HG02852 (cell line): ENCODE measurements around the gene FBXL19.

Experiments
- ATAC-seq: cut with Tn5 transposase; IDR thresholded peaks from one replicate; pipeline ENCODE4 v1.9.1; 2021; ENCODE audit warnings: mild to moderate bottlenecking, moderate library complexity; ENCODE audit not compliant: unreplicated experiment

Gene FBXL19

GRCh38 chr16:30942426-30942806 lies 19.0 kb downstream of the FBXL19 start:
- no peak for ATAC-seq

- no peak for ATAC-seq
Observed at GRCh38 chr16:30944352-30944751, 21.0 kb downstream of the FBXL19 start.

- ATAC-seq = no peak
Observed at GRCh38 chr16:30946671-30947540, 23.5 kb downstream of the FBXL19 start.

- ATAC-seq = no peak
Observed at GRCh38 chr16:30947541-30947858, 24.1 kb downstream of the FBXL19 start.

- ATAC-seq = peak; percentile 29
Observed at GRCh38 chr16:30947859-30948666, 24.7 kb downstream of the FBXL19 start.

GRCh38 chr16:30948667-30949649 lies 25.6 kb downstream of the FBXL19 start, which contains the start of gene ORAI3:
TSS of gene ORAI3 (plus strand) at chr16:30949068. CDS start at chr16:30949290, 222 bp downstream.
- peak; percentile 73 for ATAC-seq

GRCh38 chr16:30949650-30950515 lies 26.5 kb downstream of the FBXL19 start:
- ATAC-seq = peak; percentile 31

- ATAC-seq = no peak
Observed at GRCh38 chr16:30950516-30951065, 27.2 kb downstream of the FBXL19 start.

- ATAC-seq = no peak
Observed at GRCh38 chr16:30951193-30951592, 27.8 kb downstream of the FBXL19 start.

- no peak for ATAC-seq
Observed at GRCh38 chr16:30951750-30952149, 28.4 kb downstream of the FBXL19 start.

GRCh38 chr16:30953111-30953510 lies 29.7 kb downstream of the FBXL19 start:
- no peak for ATAC-seq

GRCh38 chr16:30953511-30954124 lies 30.2 kb downstream of the FBXL19 start:
- peak; percentile 25 for ATAC-seq

GRCh38 chr16:30954993-30955392 lies 31.6 kb downstream of the FBXL19 start:
- ATAC-seq = no peak

- ATAC-seq = peak; percentile 48
Observed at GRCh38 chr16:30956601-30957455, 33.5 kb downstream of the FBXL19 start.

GRCh38 chr16:30957456-30958174 lies 34.2 kb downstream of the FBXL19 start, which contains the start of gene SETD1A:
TSS of gene SETD1A (plus strand) at chr16:30957754. CDS start at chr16:30958732, 978 bp downstream.
- peak; percentile 75 for ATAC-seq

- ATAC-seq = peak; percentile 28
Observed at GRCh38 chr16:30958175-30959079, 35.1 kb downstream of the FBXL19 start.
